DOHH2 (cell line): Measurements from ENCODE around the gene ROR1.
"Not testable (repeated sequence)": the region's sequence is repeated elsewhere in the genome, so short reads cannot be mapped to it uniquely, and the experiment has no call there.

Experiments
- H3F3A ChIP-seq: fragments of 200-600 bp; sonication (generic), shearing (Covaris generic); 2 replicates; pipeline ENCODE4 v1.6.0; 2016; ENCODE audit warnings: antibody characterized with exemption, mild to moderate bottlenecking; ENCODE audit not compliant: control insufficient read depth, insufficient read depth
- H3K27ac ChIP-seq: fragments of 200-600 bp; sonication (generic); 2 replicates; pipeline ENCODE4 v1.5.1; 2014; ENCODE audit warnings: low read depth, mild to moderate bottlenecking, low read length, moderate library complexity
- H3K27me3 ChIP-seq: fragments of 200-600 bp; sonication (generic); 2 replicates; pipeline ENCODE4 v1.6.1; 2014; ENCODE audit warnings: mild to moderate bottlenecking, low read length, mixed read lengths; ENCODE audit not compliant: control insufficient read depth
- H3K36me3 ChIP-seq: fragments of 200-600 bp; sonication (generic); 2 replicates; pipeline ENCODE4 v1.6.1; 2014; ENCODE audit warnings: mild to moderate bottlenecking, low read length, moderate library complexity, mixed read lengths; ENCODE audit not compliant: control insufficient read depth
- H3K4me1 ChIP-seq: fragments of 200-600 bp; sonication (generic); 2 replicates; pipeline ENCODE4 v1.6.1; 2014; ENCODE audit warnings: mild to moderate bottlenecking, low read length, mixed read lengths; ENCODE audit not compliant: control insufficient read depth
- H3K4me2 ChIP-seq: fragments of 200-600 bp; sonication (generic); 2 replicates; pipeline ENCODE4 v1.6.0; 2014; ENCODE audit warnings: mild to moderate bottlenecking, low read length, moderate library complexity
- H3K4me3 ChIP-seq: fragments of 200-600 bp; sonication (generic); 2 replicates; pipeline ENCODE4 v1.5.1; 2014; ENCODE audit warnings: mild to moderate bottlenecking, low read length, mixed read lengths
- H3K79me2 ChIP-seq: fragments of 200-600 bp; sonication (generic); 2 replicates; pipeline ENCODE4 v1.6.1; 2014; ENCODE audit warnings: mild to moderate bottlenecking, low read length, mixed read lengths; ENCODE audit not compliant: control insufficient read depth
- H3K9me2 ChIP-seq: fragments of 200-600 bp; sonication (generic); replicated peaks from 2 replicates; pipeline ENCODE4 v1.6.1; 2014; ENCODE audit warnings: mild to moderate bottlenecking, low read length, mixed read lengths; ENCODE audit not compliant: control insufficient read depth
- H3K9me3 ChIP-seq: fragments of 200-600 bp; sonication (generic); 2 replicates; pipeline ENCODE4 v1.6.1; 2014; ENCODE audit warnings: antibody characterized with exemption, low read length, mixed read lengths; ENCODE audit not compliant: control insufficient read depth, insufficient read depth
- H4K20me1 ChIP-seq: fragments of 200-600 bp; sonication (generic); 2 replicates; pipeline ENCODE4 v1.6.0; 2014; ENCODE audit warnings: low read depth, mild to moderate bottlenecking, antibody characterized with exemption, low read length, moderate library complexity; ENCODE audit not compliant: control insufficient read depth, insufficient read depth
- EZH2phosphoT487 ChIP-seq: fragments of 200-600 bp; sonication (generic); IDR thresholded peaks from 2 replicates; pipeline ENCODE4 v1.6.1; 2017; ENCODE audit warnings: borderline replicate concordance, mild to moderate bottlenecking, antibody characterized with exemption, low read length, moderate library complexity, mixed read lengths
- TF ChIP-seq, protein P1 (sequence below): fragments of 200-600 bp; sonication (generic); IDR thresholded peaks from one replicate; pipeline ENCODE4 v1.5.1; 2014; ENCODE audit warnings: antibody characterized with exemption, mild to moderate bottlenecking, low read depth, low read length; ENCODE audit not compliant: poor library complexity, severe bottlenecking

The ROR1 gene

DNA sequence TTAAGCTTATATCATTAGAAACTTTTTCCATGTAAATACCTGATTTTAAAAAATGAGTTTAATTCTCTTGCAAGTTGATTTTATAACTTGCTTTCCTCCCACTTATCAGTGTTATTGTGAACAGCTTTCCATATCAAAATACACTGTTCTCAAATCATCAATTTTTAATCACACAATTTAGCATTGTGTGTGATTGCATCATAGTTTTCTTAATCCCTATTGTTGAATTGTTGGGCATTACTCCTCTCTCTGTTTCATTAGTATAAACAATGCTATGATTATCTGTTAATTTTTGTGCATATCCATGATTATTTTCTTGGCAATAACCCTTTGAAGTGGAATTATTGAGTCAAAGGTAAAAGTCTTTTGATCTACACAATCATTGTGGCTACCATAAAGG lies 48.7 kb downstream of the ROR1 start:
- H3K36me3 ChIP-seq = no peaks in the 10 kb centered on the region
- no peak overlapping the region for H3K4me3 ChIP-seq
- no peak overlapping the region for H3K27ac ChIP-seq
- no peaks in the 10 kb centered on the region for H3K9me2 ChIP-seq
- no peaks in the 10 kb centered on the region for H3F3A ChIP-seq
- H3K27me3 ChIP-seq = no peaks in the 10 kb centered on the region
- no peaks in the 10 kb centered on the region for H4K20me1 ChIP-seq
- no peaks in the 10 kb centered on the region; the same call in 1 of the 2 replicates for H3K9me3 ChIP-seq
- no peaks in the 10 kb centered on the region for H3K79me2 ChIP-seq
- H3K4me1 ChIP-seq = peaks cover 16% of the 10 kb centered on the region
- TF ChIP-seq, protein P1, sequence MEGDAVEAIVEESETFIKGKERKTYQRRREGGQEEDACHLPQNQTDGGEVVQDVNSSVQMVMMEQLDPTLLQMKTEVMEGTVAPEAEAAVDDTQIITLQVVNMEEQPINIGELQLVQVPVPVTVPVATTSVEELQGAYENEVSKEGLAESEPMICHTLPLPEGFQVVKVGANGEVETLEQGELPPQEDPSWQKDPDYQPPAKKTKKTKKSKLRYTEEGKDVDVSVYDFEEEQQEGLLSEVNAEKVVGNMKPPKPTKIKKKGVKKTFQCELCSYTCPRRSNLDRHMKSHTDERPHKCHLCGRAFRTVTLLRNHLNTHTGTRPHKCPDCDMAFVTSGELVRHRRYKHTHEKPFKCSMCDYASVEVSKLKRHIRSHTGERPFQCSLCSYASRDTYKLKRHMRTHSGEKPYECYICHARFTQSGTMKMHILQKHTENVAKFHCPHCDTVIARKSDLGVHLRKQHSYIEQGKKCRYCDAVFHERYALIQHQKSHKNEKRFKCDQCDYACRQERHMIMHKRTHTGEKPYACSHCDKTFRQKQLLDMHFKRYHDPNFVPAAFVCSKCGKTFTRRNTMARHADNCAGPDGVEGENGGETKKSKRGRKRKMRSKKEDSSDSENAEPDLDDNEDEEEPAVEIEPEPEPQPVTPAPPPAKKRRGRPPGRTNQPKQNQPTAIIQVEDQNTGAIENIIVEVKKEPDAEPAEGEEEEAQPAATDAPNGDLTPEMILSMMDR = no peak
- TF ChIP-seq EZH2phosphoT487 = no peak
- no peak overlapping the region for H3K4me2 ChIP-seq

GRCh38 chr1:63824451-63824850 lies 50.6 kb downstream of the ROR1 start:
- no peaks in the 10 kb centered on the region for H4K20me1 ChIP-seq
- H3F3A ChIP-seq = peaks cover 11% of the 10 kb centered on the region
- no peaks in the 10 kb centered on the region; the same call in 1 of the 2 replicates for H3K9me3 ChIP-seq
- no peak overlapping the region for H3K27ac ChIP-seq
- H3K9me2 ChIP-seq = no peaks in the 10 kb centered on the region
- peaks cover 34% of the 10 kb centered on the region for H3K4me1 ChIP-seq
- no peak overlapping the region for H3K4me2 ChIP-seq
- no peaks in the 10 kb centered on the region for H3K79me2 ChIP-seq
- TF ChIP-seq, protein P1 = no peak
- no peak for TF ChIP-seq EZH2phosphoT487
- H3K36me3 ChIP-seq = peaks cover 7% of the 10 kb centered on the region
- no peaks in the 10 kb centered on the region for H3K27me3 ChIP-seq
- no peak overlapping the region for H3K4me3 ChIP-seq

DNA sequence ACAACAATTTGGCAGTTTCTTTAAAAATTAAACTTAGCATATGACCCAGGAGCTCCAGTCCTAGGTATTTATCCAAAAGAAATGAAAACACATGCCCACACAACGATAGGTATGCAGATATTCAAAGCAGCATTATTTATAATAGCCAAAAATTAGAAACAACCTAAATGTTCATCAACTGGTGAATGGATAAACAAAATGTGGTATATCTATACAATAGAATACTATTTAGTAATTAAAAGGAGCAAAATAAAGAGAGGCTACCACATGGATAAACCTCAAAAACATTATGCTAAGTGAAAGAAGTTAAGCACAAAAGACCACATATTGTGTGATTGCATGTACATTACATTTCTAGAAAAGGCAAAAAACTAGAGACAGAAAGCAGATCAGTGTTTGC lies 51.3 kb downstream of the ROR1 start:
- Histone ChIP-seq H3K4me3 (no peak overlapping the region), H3K4me1 (peaks cover 41% of the 10 kb centered on the region), H3K4me2 (no peak overlapping the region), H3K27ac (no peak overlapping the region), H4K20me1 (no peaks in the 10 kb centered on the region), H3K79me2 (no peaks in the 10 kb centered on the region), H3F3A (peaks cover 11% of the 10 kb centered on the region), H3K9me2 (no peaks in the 10 kb centered on the region), H3K27me3 (no peaks in the 10 kb centered on the region), H3K9me3 (peaks cover 2% of the 10 kb centered on the region; the same call in 1 of the 2 replicates), H3K36me3 (peaks cover 13% of the 10 kb centered on the region)
- TF ChIP-seq EZH2phosphoT487 = no peak
- TF ChIP-seq, protein P1 = no peak

DNA sequence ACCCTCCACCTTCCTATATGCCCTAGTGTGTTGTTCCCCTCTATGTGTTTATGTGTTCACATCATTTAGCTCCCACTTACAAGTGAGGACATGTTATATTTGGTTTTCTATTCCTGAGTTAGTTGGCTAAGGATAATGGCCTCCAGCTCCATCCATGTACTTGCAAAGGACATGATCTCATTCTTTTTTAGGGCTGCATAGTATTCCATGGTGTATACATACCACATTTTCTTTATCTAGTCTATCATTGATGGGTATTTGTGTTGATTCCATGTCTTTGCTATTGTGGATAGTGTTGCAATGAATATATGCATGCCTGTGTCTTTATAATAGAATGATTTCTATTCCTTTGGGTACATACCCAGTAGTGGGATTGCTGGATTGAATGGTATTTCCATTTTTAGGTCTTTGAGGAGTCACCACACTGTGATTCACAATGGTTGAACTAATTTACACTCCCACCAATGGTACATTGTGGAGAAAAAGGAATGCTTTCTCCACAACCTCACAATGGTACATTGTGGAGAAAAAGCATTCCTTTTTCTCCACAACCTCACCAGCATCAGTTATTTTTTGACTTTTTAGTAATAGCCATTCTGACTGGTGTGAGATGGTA lies 52.5 kb downstream of the ROR1 start:
- Histone ChIP-seq H3F3A (peaks cover 14% of the 10 kb centered on the region), H3K4me1 (peaks cover 53% of the 10 kb centered on the region), H3K36me3 (peaks cover 18% of the 10 kb centered on the region)
- H3K9me3 ChIP-seq, H3K27ac ChIP-seq, H3K27me3 ChIP-seq, H3K79me2 ChIP-seq, H4K20me1 ChIP-seq, H3K9me2 ChIP-seq, H3K4me2 ChIP-seq, H3K4me3 ChIP-seq: not testable (repeated sequence)
